IMR-90 (cell line): Measurements from ENCODE around the gene LILRB2.

Experiments
- FOS ChIP-seq: fragments of 150-350 bp; IDR thresholded peaks from 2 replicates; pipeline ENCODE4 v1.6.1; 2016; ENCODE audit warnings: low read depth, low read length
- MAFK ChIP-seq: IDR thresholded peaks from 2 replicates; pipeline ENCODE4 v1.6.1; 2012; ENCODE audit warnings: low read depth, low read length, improper control_type of control experiment
- MXI1 ChIP-seq: IDR thresholded peaks from 2 replicates; pipeline ENCODE4 v1.6.1; 2012; ENCODE audit warnings: low read depth, mild to moderate bottlenecking, low read length, moderate library complexity, borderline replicate concordance
- POLR2A ChIP-seq: IDR thresholded peaks from 2 replicates; pipeline ENCODE4 v1.6.1; 2012; ENCODE audit warnings: mild to moderate bottlenecking, low read depth, low read length
- RCOR1 ChIP-seq: IDR thresholded peaks from 2 replicates; pipeline ENCODE4 v1.6.1; 2012; ENCODE audit warnings: mild to moderate bottlenecking, low read length, improper control_type of control experiment; ENCODE audit not compliant: insufficient replicate concordance
- RFX5 ChIP-seq: IDR thresholded peaks from 2 replicates; pipeline ENCODE4 v1.8.0; 2012; ENCODE audit warnings: low read depth, mild to moderate bottlenecking, low read length, moderate library complexity
- SMC3 ChIP-seq: fragments of 150-350 bp; IDR thresholded peaks from 2 replicates; pipeline ENCODE4 v1.6.1; 2016; ENCODE audit warnings: low read depth, mild to moderate bottlenecking, antibody characterized with exemption, low read length, moderate library complexity
- TF ChIP-seq, protein P1 (sequence below): conservative IDR thresholded peaks from 2 replicates; pipeline ENCODE4 v1.5.1; 2012; ENCODE audit warnings: mild to moderate bottlenecking, low read depth, low read length, improper control_type of control experiment

DNA sequence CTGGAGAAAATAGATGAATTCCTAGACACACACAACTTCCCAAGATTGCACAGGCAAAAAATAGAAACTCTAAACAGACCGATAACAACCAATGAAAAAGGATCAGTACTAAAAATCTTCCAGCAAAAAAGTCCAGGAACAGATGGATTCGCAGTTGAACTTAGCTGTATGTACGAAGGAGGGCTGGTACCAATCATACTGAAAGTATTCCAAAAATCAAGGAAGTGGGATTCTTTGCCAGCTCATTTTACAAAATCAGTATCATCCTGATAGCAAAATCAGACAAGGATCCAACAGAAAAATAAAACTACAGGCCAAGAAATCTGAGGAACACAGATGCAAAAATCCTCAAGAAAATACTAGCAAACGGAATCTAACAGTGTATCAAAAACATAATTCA lies 6.5 kb upstream of the LILRB2 start:
- TF ChIP-seq, protein P1, sequence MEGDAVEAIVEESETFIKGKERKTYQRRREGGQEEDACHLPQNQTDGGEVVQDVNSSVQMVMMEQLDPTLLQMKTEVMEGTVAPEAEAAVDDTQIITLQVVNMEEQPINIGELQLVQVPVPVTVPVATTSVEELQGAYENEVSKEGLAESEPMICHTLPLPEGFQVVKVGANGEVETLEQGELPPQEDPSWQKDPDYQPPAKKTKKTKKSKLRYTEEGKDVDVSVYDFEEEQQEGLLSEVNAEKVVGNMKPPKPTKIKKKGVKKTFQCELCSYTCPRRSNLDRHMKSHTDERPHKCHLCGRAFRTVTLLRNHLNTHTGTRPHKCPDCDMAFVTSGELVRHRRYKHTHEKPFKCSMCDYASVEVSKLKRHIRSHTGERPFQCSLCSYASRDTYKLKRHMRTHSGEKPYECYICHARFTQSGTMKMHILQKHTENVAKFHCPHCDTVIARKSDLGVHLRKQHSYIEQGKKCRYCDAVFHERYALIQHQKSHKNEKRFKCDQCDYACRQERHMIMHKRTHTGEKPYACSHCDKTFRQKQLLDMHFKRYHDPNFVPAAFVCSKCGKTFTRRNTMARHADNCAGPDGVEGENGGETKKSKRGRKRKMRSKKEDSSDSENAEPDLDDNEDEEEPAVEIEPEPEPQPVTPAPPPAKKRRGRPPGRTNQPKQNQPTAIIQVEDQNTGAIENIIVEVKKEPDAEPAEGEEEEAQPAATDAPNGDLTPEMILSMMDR: no peak
- TF ChIP-seq RFX5: no peak
- no peak for TF ChIP-seq RCOR1
- TF ChIP-seq POLR2A: no peak
- TF ChIP-seq MXI1: no peak
- no peak for TF ChIP-seq FOS
- no peak for TF ChIP-seq SMC3
- no peak for TF ChIP-seq MAFK
